Cardiac fibroblast (primary cell): ENCODE data around the gene PHLPP2.

ENCODE experiments used
- DNase-seq, 2 donors: peaks; one replicate each; pipeline versions ENCODE4 v3.0.0 to v3.0.0-alpha.2; 2010; ENCODE audit warnings: low read depth in 2 of 2
- H3K4me3 ChIP-seq, 2 donors: replicated peaks in 1 of 2; 1 replicate in 1 of 2; 2 replicates in 1 of 2; pipeline ENCODE4 v1.5.1; 2011; ENCODE audit warnings: low read depth in 2 of 2, low read length in 2 of 2, mild to moderate bottlenecking in 2 of 2, moderate library complexity in 1 of 2
- CTCF ChIP-seq: IDR thresholded peaks from one replicate; pipeline ENCODE4 v1.5.1; 2011; ENCODE audit warnings: low read depth, mild to moderate bottlenecking, low read length, inconsistent platforms

PHLPP2 gene

GRCh38 chr16:71670537-71670936 lies 54.0 kb downstream of the PHLPP2 start:
- no peak overlapping the region for H3K4me3 ChIP-seq
- TF ChIP-seq CTCF, result no peak
- DNase-seq, result no peak

GRCh38 chr16:71669926-71670536 lies 54.5 kb downstream of the PHLPP2 start:
- no peak for DNase-seq
- H3K4me3 ChIP-seq, result no peak overlapping the region
- no peak for TF ChIP-seq CTCF

- no peak for TF ChIP-seq CTCF
- H3K4me3 ChIP-seq, result no peak overlapping the region
- DNase-seq, result no peak
These were observed 57.4 kb downstream of the PHLPP2 start for GRCh38 chr16:71666928-71667707.

GRCh38 chr16:71666264-71666663 lies 58.2 kb downstream of the PHLPP2 start:
- no peak overlapping the region for H3K4me3 ChIP-seq
- DNase-seq, result no peak
- no peak for TF ChIP-seq CTCF

GRCh38 chr16:71659471-71659870 lies 65.0 kb downstream of the PHLPP2 start:
- H3K4me3 ChIP-seq, result no peak overlapping the region
- no peak for TF ChIP-seq CTCF
- DNase-seq, result no peak

GRCh38 chr16:71658771-71659170 lies 65.7 kb downstream of the PHLPP2 start:
- DNase-seq, result no peak
- TF ChIP-seq CTCF, result no peak
- H3K4me3 ChIP-seq, result no peak overlapping the region
